ENCODE results near the gene FAT1. TPM values are rescaled to one million over a fixed set of nuclear protein-coding genes. Genes with fewer than 3 reads are reported as not detected.

Gene FAT1
- total and polyA plus RNA-seq, 2 experiments from 2014 or later: 15.8 to 98.1 TPM

GRCh38 chr4:186569533-186570192, 154.0 kb downstream of the FAT1 start:
- no peak for DNase-seq (ENCODE audit: low read depth in 1 of 2, low spot score in 1 of 2)
- no peaks in the 10 kb centered on the region for H3K9me3 ChIP-seq (ENCODE audit: low read depth)
- H3K27me3 ChIP-seq: no peaks in the 10 kb centered on the region
- H3K27ac ChIP-seq: no peak overlapping the region
- no peaks in the 10 kb centered on the region for H3K36me3 ChIP-seq
- no peak overlapping the region for H3K4me3 ChIP-seq
- TF ChIP-seq CTCF (IDR thresholded peaks at IDR 0.05; ENCODE audit: low read depth, low read length): no peak
- H3K4me1 ChIP-seq (ENCODE audit: low read depth): no peaks in the 10 kb centered on the region

GRCh38 chr4:186566068-186566467, 157.6 kb downstream of the FAT1 start:
- Histone ChIP-seq H3K4me1 (ENCODE audit: low read depth) (no peaks in the 10 kb centered on the region), H3K9me3 (ENCODE audit: low read depth) (no peaks in the 10 kb centered on the region), H3K4me3 (no peak overlapping the region), H3K27ac (no peak overlapping the region), H3K27me3 (no peaks in the 10 kb centered on the region), H3K36me3 (no peaks in the 10 kb centered on the region)
- DNase-seq (ENCODE audit: low read depth in 1 of 2, low spot score in 1 of 2): no peak
- TF ChIP-seq CTCF (IDR thresholded peaks at IDR 0.05; ENCODE audit: low read depth, low read length): no peak

- Histone ChIP-seq H3K4me3 (no peak overlapping the region), H3K27ac (no peak overlapping the region), H3K4me1 (ENCODE audit: low read depth) (no peaks in the 10 kb centered on the region), H3K9me3 (ENCODE audit: low read depth) (no peaks in the 10 kb centered on the region), H3K27me3 (no peaks in the 10 kb centered on the region), H3K36me3 (no peaks in the 10 kb centered on the region)
- TF ChIP-seq CTCF (IDR thresholded peaks at IDR 0.05; ENCODE audit: low read depth, low read length): no peak
- no peak for DNase-seq (ENCODE audit: low read depth in 1 of 2, low spot score in 1 of 2)
Measured at GRCh38 chr4:186563761-186564160, 159.9 kb downstream of the FAT1 start.

- Histone ChIP-seq H3K36me3 (no peaks in the 10 kb centered on the region), H3K27ac (no peak overlapping the region), H3K4me1 (ENCODE audit: low read depth) (no peaks in the 10 kb centered on the region), H3K4me3 (no peak overlapping the region), H3K9me3 (ENCODE audit: low read depth) (no peaks in the 10 kb centered on the region), H3K27me3 (no peaks in the 10 kb centered on the region)
- no peak for TF ChIP-seq CTCF (IDR thresholded peaks at IDR 0.05; ENCODE audit: low read depth, low read length)
- no peak for DNase-seq (ENCODE audit: low read depth in 1 of 2, low spot score in 1 of 2)
Measured at GRCh38 chr4:186561748-186562147, 161.9 kb downstream of the FAT1 start.

GRCh38 chr4:186560647-186561046, 163.0 kb downstream of the FAT1 start:
- Histone ChIP-seq H3K27me3 (peaks cover 7% of the 10 kb centered on the region), H3K4me3 (no peak overlapping the region), H3K4me1 (ENCODE audit: low read depth) (no peaks in the 10 kb centered on the region), H3K9me3 (ENCODE audit: low read depth) (no peaks in the 10 kb centered on the region), H3K27ac (no peak overlapping the region), H3K36me3 (no peaks in the 10 kb centered on the region)
- TF ChIP-seq CTCF (IDR thresholded peaks at IDR 0.05; ENCODE audit: low read depth, low read length): no peak
- DNase-seq (ENCODE audit: low read depth in 1 of 2, low spot score in 1 of 2): no peak

All from cardiac muscle cell (in vitro differentiated cells and primary cell).